Natural killer cell (primary cell): ENCODE results near the gene SARDH. TPM values are rescaled to one million over a fixed set of nuclear protein-coding genes. Genes with fewer than 3 reads are reported as not detected.
"Not testable (repeated sequence)": the region's sequence is repeated elsewhere in the genome, so short reads cannot be mapped to it uniquely, and the experiment has no call there.

Experiments
- ATAC-seq, 3 donors: fragments of 150-1000 bp in 2 of 3; fragments of 200-7000 bp in 1 of 3; cut with Tn5 transposase; 1 replicate in 1 of 3; 2 replicates in 2 of 3; pipeline ENCODE4 v1.10.0; 2021; ENCODE audit warnings: mild to moderate bottlenecking in 2 of 3, moderate library complexity in 2 of 3
- DNase-seq, 2 donors: peaks; one replicate each; pipeline versions ENCODE4 v3.0.0 to v3.0.0-alpha.2; 2013 to 2021; ENCODE audit warnings: mixed read lengths in 1 of 2
- H3K27ac ChIP-seq: one replicate; pipeline ENCODE4 v1.5.1; 2013; ENCODE audit warnings: mild to moderate bottlenecking, low read length
- H3K27me3 ChIP-seq: one replicate; pipeline ENCODE4 v1.6.1; 2013; ENCODE audit warnings: low read length; ENCODE audit not compliant: control insufficient read depth, insufficient read depth
- H3K36me3 ChIP-seq: one replicate; pipeline ENCODE4 v1.6.1; 2013; ENCODE audit warnings: low read length; ENCODE audit not compliant: control insufficient read depth, insufficient read depth
- H3K4me1 ChIP-seq: one replicate; pipeline ENCODE4 v1.6.1; 2013; ENCODE audit warnings: low read length; ENCODE audit not compliant: control insufficient read depth, insufficient read depth
- H3K4me3 ChIP-seq: one replicate; pipeline ENCODE4 v1.5.1; 2013; ENCODE audit warnings: low read length
- H3K9me3 ChIP-seq: one replicate; pipeline ENCODE4 v1.6.1; 2013; ENCODE audit warnings: low read length; ENCODE audit not compliant: control insufficient read depth, insufficient read depth
- H3K27ac Mint-ChIP-seq, 2 donors: one replicate each; pipeline ENCODE4 v1.8.0; 2022; ENCODE audit warnings: mild to moderate bottlenecking in 2 of 2, mixed read lengths in 2 of 2, moderate library complexity in 1 of 2
- H3K27me3 Mint-ChIP-seq, 2 donors: one replicate each; pipeline ENCODE4 v1.8.0; 2022; ENCODE audit warnings: low read depth in 2 of 2, mixed read lengths in 2 of 2
- H3K36me3 Mint-ChIP-seq: one replicate; pipeline ENCODE4 v1.8.0; 2022; ENCODE audit warnings: mixed read lengths
- H3K4me1 Mint-ChIP-seq, 2 donors: one replicate each; pipeline ENCODE4 v1.8.0; 2022; ENCODE audit warnings: mixed read lengths in 2 of 2
- H3K4me3 Mint-ChIP-seq: one replicate; pipeline ENCODE4 v1.8.0; 2022; ENCODE audit warnings: mild to moderate bottlenecking, moderate library complexity, mixed read lengths
- H3K9me3 Mint-ChIP-seq, 2 donors: one replicate each; pipeline ENCODE4 v1.8.0; 2022; ENCODE audit warnings: mixed read lengths in 2 of 2
- CTCF ChIP-seq: fragments of 200-600 bp; IDR thresholded peaks from one replicate; pipeline ENCODE4 v1.8.0; 2022; ENCODE audit warnings: antibody characterized with exemption
- WGBS: methylation state at CpG from one replicate; pipeline ENCODE4 v1.1.7; 2013; ENCODE audit warnings: missing lambda C conversion rate; ENCODE audit not compliant: insufficient coverage; 5-methylcytosine and 5-hydroxymethylcytosine counted together
- intact Hi-C: fragments of 100-400 bp; cut with micrococcal nuclease; formaldehyde crosslinking; loops from one replicate; pipeline ENCODE4 v1.14.2; 2022
- total RNA-seq, 4 donors: library from RNA; stranded (reverse); fragments of 120-200 nt in 1 of 4; gene quantifications; one replicate each; pipeline versions ENCODE4 v1.2.3 to v1.2.4, GENCODE V29; 2013 to 2022

The SARDH gene
- total RNA-seq, 3 donors from 2014 or later (not counting 1 experiment from before 2014, with no cell fraction given): 2.2 to 6.8 (median 4.1) TPM

DNA sequence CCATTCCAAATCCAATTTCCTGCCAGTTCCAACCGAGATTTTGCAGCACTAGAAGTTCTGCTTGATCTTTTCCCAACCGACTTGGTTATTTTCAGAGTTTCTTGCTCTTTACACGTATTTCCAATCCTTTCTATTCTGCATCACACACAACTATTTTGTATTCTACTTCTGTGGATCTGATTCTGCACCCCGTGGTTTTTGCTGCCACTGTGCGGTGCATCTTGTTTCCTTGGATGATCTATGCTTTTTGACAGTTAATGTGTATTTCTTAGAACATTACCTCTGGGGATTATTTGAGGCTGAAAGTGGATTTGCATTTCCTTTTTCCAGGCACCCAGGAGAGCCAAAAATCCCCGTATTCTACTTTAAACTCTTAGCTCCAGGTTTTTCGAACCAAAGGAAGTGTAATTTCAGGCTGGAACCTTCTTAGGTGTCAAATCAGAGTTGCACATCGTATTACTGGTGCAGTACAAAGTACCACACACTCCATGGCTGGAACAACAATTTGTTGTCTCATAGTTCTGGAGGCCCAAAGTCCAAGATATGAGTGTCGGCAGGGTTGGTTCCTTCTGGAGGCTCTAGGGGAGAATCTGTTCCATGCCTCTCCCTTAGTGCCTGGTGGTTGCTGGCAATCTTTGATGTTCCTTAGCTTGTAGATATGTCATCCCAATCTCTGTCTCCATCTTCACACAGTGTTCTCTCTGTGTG lies 14.7 kb upstream of the SARDH start:
- Histone ChIP-seq H3K9me3 (no peaks in the 10 kb centered on the region), H3K27me3 (peaks cover 2% of the 10 kb centered on the region), H3K4me3 (no peak overlapping the region), H3K27ac (no peak overlapping the region), H3K36me3 (no peaks in the 10 kb centered on the region), H3K4me1 (no peaks in the 10 kb centered on the region)
- intact Hi-C loops: no loop called here
- DNase-seq (no peak), ATAC-seq (no peak)
- Mint-ChIP-seq H3K4me1 (no peaks in the 10 kb centered on the region), H3K4me3 (no peak overlapping the region), H3K27me3 (peaks cover 29 to 33% of the 10 kb centered on the region in 2 donors), H3K36me3 (no peaks in the 10 kb centered on the region), H3K27ac (no peak overlapping the region), H3K9me3 (no peaks in the 10 kb centered on the region)
- 68% methylated on average over 8 of the region's 9 CpGs for whole genome bisulfite sequencing
- TF ChIP-seq CTCF: no peak

DNA sequence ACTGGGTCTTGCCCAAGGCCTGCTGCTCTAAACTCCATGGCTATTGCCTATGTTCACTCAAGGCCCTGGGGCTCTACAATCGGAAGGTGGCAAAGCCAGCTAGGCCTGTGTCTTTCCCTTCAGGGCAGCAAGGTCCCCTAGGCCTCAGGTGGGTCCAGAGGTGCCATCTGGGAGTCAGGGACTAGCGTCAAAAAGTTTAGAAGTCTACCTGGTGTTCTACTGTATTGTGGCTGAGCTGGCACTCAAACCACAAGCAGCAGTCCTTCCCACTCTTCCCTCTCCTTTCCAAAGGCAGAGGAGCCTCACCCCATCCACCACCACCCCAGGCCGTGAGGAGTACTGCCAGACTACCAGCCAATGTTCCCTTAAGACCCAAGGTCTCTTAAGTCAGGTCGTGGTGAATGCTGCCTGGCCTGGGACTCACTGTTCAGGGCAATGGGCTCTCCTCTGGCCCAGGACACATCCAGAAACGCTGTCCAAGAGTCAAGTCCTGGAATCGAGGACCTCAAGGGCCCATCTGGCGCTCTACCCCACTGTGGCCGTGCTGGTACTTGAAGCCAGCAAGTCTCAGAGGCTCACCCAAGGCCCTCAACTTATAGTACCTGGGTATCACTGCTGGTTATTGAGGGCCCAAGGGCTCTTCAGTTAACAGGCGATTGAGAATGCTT lies 13.0 kb upstream of the SARDH start:
- intact Hi-C loops: no loop called here
- Histone ChIP-seq H3K27ac (no peak overlapping the region), H3K9me3 (no peaks in the 10 kb centered on the region), H3K36me3 (no peaks in the 10 kb centered on the region), H3K4me3 (no peak overlapping the region), H3K4me1 (no peaks in the 10 kb centered on the region), H3K27me3 (peaks cover 2% of the 10 kb centered on the region)
- peaks cover 41 to 44% of the 10 kb centered on the region in 2 donors for H3K27me3 Mint-ChIP-seq
- no peaks in the 10 kb centered on the region for H3K36me3 Mint-ChIP-seq
- H3K4me3 Mint-ChIP-seq: no peak overlapping the region
- DNase-seq: no peak
- no peak for ATAC-seq
- no peaks in the 10 kb centered on the region for H3K4me1 Mint-ChIP-seq
- H3K27ac Mint-ChIP-seq: no peak overlapping the region
- WGBS: 77% methylated on average over 9 of the region's 9 CpGs
- no peaks in the 10 kb centered on the region for H3K9me3 Mint-ChIP-seq
- TF ChIP-seq CTCF: no peak

DNA sequence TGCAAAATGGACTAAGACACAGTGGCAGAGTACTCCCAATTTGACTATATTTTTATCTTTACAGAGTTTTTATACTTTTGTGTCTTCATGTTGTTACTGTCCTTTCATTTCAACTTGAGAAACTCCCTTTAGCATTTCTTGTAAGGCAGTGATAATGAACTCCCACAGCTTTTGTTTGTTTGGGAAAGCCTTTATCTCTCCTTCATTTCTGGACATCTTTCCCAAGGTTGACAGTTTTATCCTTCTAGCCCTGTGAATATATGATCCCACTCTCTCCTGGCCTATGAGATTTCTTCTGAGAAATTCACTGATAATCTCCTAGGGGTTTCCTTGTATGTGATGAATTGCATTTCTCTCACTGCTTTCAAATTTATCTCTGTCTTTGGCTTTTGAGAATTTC lies 9.2 kb upstream of the SARDH start:
- Mint-ChIP-seq H3K27ac (no peak overlapping the region), H3K4me1 (no peaks in the 10 kb centered on the region), H3K4me3 (no peak overlapping the region), H3K9me3 (no peaks in the 10 kb centered on the region), H3K27me3 (peaks cover 30 to 32% of the 10 kb centered on the region in 2 donors), H3K36me3 (no peaks in the 10 kb centered on the region)
- Histone ChIP-seq H3K27me3 (peaks cover 2% of the 10 kb centered on the region), H3K36me3 (no peaks in the 10 kb centered on the region), H3K4me1 (no peaks in the 10 kb centered on the region), H3K9me3 (no peaks in the 10 kb centered on the region), H3K27ac (no peak overlapping the region), H3K4me3 (no peak overlapping the region)
- ATAC-seq (no peak), DNase-seq (no peak)
- intact Hi-C loops: no loop called here
- TF ChIP-seq CTCF: no peak

- DNase-seq, H3K27ac Mint-ChIP-seq, H3K9me3 Mint-ChIP-seq, H3K27me3 ChIP-seq, H3K4me3 Mint-ChIP-seq, H3K36me3 Mint-ChIP-seq, H3K4me1 ChIP-seq, H3K27ac ChIP-seq, H3K4me1 Mint-ChIP-seq, intact Hi-C loops, H3K9me3 ChIP-seq, ATAC-seq, H3K36me3 ChIP-seq, H3K4me3 ChIP-seq: not testable (repeated sequence)
- peaks cover 22 to 30% of the 10 kb centered on the region in 2 donors for H3K27me3 Mint-ChIP-seq
- WGBS: 94% methylated on average over 19 of the region's 31 CpGs
These were observed 6.4 kb upstream of the SARDH start for GRCh38 chr9:133744528-133744927.
